NCI-H187 treated with DMSO at 0.1 percent for 48 hours (cell line): ENCODE results near the gene LHFPL6.

Experiments used
- DNase-seq: peaks from one replicate; lab custom pipeline; 2025; lab: John Stamatoyannopoulos, UW

LHFPL6 gene

GRCh38 chr13:39512687-39513086, 90.3 kb downstream of the LHFPL6 start:
- no peak for DNase-seq

GRCh38 chr13:39510316-39510695, 92.7 kb downstream of the LHFPL6 start:
- DNase-seq, result no peak

DNA sequence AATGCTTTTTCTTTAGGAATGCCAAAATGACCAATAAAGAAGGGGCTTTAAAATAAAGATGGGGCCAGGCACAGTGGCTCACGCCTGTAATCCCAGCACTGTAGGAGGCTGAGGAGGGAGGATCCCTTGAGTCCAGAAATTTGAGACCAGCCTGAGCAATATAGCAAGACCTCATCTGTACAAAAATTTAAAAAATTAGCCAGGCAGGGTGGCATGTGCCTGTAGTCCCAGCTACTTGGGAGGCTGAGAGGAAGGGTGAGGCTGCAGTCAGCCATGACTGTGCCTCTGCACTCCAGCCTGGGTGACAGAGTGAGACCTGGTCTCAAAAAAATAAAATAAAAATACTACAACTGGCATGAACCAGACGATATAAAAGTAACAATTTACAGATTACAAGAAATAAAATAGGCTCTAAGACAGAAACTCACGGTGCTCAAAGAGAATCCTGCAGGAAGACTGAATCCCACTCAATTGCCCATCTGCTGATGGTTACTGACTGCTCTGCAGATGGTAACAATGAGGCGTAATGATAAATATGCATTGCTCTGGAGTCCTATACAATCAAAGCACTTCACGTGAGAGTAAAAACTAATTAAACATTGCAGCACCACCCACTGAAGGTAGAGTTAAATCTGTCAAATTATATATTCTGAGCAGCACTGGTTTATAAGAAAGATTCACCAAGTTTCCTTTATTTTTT, 93.2 kb downstream of the LHFPL6 start:
- no peak for DNase-seq

DNA sequence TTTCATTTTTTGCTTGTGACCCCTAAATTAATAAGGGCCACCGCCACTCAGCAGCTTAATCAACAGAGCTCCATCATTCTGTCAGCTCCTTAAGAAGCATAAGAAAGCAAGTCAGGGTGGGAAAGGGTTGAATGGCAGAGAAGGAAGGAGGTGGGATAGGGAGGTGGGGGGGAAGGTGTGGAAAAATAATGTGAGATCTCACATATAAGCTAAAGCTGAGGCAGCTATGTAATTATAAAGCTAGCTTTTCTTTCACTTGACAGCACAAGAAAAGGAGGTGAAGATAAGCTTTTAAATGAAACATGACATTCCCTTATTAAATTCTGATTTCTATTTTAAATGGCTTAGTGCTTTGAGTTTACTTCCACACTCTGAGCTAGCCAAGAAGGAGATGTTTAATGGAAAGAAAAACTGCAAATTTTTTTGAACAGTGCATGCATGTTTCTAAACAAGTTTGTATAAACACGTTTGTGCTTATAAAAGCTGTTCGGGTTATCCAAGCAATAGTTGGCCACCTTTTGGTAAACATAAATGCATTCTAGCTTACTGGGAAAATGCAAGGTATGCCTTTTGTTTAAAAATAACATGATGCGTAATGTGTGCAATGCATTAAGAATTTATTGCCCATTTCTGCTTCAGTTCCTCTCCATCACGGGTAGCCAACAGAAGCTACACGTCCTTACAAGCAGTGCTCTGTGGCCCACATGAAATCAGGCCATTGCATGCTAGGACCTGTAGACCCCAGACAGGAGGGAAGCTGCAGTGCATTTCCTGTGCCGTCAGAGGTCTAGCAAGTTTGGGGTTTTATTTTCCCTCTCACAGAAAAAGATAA, 96.2 kb downstream of the LHFPL6 start:
- no peak for DNase-seq

DNA sequence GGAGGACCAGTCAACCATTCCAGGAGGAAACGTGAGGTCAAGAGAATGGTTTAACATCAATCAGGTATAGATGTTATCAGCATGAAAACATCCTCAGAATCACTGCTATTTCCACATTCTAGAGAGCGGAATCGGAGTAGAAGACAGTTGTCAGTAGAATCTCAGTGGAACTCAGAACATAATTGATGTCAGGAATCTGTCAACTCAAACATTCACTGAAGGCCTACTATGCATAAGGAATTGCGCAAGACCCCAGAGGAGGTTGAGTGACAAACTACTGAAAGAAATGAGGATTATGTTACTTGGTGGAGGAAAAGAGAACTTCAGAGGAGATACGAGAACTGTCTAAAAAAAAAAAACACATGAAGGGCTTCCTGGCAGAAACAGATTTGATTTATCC, 97.8 kb downstream of the LHFPL6 start:
- no peak for DNase-seq

DNA sequence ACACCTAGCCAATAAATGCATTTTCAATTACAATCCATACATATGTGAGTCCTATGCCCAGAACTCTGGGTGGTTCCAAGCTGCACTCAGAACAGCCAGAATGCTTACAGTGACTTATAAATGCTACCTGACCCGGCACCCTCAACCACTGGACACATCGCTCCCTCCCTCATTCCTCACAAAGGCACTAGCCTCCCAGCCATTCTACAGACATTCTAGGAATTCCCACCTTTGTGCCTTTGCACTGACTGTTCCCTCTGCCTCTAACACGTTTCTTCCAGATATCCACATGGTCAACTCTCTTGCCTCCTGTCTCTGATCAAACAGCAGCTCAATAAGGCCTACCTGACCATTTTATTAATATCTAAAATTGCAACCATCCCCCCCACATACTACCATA, 99.9 kb downstream of the LHFPL6 start:
- no peak for DNase-seq

DNA sequence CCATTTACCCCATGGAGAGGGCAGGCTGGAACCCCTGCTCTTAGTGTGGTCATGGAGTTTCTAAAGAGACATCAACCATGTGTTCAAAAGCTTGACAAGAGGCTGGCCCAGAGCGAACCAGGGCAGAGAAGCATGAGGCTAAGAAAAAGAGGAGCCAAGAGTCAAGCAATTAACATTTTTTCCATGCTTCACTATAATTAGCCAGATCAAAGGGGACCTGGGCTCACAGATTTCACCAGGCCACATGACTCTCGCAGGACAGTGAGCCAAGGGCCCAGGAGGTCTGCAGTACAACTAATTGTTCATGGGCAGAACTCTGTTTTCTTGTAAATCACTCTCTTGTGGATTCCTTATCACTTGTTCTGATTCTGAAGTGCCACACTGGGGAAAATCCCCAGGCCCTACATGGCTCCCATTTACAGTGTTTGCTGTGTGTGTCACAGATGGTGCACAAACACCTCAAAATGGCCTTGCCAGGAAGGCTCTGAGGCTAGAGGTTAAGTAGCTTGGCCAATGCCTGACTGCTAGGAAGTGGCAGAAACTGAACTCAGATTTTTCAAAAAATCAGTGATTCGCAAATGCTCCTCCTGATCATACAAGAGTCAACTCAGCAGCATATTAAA, 101.2 kb downstream of the LHFPL6 start:
- no peak for DNase-seq

- no peak for DNase-seq
Measured at GRCh38 chr13:39499604-39500003, 103.4 kb downstream of the LHFPL6 start.

- DNase-seq, result no peak
Measured at GRCh38 chr13:39498471-39499114, 104.4 kb downstream of the LHFPL6 start.

DNA sequence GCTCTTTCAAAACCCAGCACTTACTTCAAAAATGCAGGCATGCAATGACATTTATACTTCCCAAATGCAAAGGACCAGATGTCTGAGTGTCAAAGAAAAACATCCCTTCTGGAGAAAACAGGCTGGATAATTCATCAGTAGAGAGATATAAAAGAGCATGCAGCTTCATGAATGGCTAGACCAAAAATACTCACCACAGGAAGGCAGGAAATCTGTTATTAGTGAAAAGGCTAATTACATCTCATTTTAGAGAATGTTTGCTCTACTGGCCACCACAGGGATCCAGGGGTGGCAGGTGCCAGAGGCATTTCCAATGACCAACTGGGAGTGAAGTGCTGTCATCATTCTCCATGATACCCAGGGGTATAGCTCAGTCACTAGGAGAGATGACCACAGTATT, 106.5 kb downstream of the LHFPL6 start:
- no peak for DNase-seq

DNA sequence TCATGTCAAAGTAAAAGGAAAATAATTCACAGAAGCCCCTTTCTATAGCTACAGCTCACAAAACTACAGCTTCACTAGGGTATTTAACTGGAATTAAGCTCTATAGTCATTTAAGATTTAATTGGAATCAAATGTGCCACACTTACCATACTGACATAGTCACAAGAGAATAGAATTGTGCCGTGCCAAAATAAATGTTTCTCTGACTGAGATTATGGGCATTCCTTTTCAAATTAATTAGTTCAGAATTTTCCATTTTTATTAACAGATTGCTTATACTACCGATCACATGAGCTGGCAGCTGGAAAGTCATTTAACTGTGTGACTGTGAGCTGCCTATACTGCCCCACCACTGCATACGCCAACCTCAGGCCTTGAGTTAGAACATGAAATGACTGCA, 108.4 kb downstream of the LHFPL6 start:
- no peak for DNase-seq

DNA sequence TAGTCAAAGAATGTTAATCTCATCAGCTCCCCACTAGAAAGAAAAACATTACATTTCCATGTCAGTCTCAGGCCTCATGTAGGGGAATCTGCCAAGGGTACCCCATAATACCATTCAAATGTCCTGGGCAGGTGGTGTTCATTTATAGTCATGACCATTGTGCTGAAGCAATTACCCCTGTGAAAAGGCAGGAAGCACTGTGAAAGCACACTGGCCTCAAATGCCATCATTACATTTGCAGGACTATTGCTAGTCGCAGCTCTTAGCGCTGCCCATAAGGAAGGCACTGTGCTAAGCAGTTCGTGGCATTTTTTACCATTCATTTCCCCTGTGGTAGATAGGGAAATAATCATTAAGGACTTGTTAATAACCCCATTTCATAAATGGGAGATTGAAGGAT, 109.0 kb downstream of the LHFPL6 start:
- DNase-seq, result no peak

DNA sequence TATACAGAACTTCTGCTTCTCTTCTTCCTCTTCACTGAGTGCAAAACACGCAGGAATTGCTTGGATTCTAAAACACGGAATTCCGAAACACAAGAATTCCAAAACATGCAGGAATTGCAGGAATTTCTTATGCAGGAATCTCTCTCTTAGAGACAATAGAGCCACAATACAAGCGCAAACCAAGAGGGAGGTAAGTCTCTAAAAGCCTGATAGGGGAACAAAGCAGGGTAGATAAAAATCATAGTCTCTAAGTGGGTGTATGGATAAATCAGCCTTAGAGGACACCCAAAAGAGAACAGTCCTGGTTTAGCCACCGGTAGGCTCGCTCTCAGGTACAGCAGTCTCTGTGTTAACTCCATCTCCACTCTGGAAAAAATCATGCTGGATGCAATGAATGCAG, 112.9 kb downstream of the LHFPL6 start:
- no peak for DNase-seq

GRCh38 chr13:39486758-39487157, 116.2 kb downstream of the LHFPL6 start:
- DNase-seq, result no peak

- no peak for DNase-seq
Measured at GRCh38 chr13:39485314-39485700, 117.7 kb downstream of the LHFPL6 start.

- DNase-seq, result no peak
Measured at GRCh38 chr13:39484506-39485313, 118.3 kb downstream of the LHFPL6 start.

DNA sequence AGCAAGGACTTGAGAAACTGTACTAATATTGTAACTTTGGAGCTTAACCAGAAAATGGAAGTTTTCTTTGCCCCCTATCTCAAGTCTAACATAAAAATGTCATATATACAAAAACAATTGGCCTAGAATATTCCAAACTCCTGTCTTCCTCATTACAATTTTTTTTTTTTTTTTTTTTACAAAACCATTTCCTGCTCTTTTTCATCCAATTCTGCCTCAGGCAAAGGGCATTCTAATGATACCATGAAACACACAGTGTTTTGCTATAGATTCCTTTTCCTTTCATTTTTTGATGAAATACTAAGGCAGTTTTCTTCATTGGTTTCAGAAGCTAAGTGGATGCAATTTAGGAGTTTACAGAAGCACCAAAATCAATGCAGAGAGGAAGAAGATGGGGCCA, 119.7 kb downstream of the LHFPL6 start:
- DNase-seq, result no peak

- no peak for DNase-seq
Measured at GRCh38 chr13:39481491-39481890, 121.5 kb downstream of the LHFPL6 start.

- DNase-seq, result no peak
Measured at GRCh38 chr13:39474600-39474999, 128.4 kb downstream of the LHFPL6 start.

DNA sequence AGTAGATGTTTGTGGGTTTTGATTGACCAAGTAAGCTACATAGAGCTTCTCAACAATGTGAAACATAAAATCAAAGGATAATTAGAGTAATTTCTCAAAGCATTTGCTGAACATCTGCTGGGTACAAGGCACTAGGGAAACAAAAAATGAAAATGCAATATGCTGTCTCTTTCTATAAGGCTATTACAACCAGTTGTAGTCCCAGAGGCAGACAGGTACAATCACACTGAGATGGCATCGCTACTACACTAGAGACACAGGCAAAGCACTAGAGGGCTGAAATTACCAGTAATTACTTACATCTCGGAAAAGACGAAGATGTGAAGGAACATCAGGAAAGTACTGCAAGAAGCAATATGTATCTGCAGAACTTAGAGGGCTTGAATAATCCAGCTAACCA, 133.3 kb downstream of the LHFPL6 start:
- no peak for DNase-seq

DNA sequence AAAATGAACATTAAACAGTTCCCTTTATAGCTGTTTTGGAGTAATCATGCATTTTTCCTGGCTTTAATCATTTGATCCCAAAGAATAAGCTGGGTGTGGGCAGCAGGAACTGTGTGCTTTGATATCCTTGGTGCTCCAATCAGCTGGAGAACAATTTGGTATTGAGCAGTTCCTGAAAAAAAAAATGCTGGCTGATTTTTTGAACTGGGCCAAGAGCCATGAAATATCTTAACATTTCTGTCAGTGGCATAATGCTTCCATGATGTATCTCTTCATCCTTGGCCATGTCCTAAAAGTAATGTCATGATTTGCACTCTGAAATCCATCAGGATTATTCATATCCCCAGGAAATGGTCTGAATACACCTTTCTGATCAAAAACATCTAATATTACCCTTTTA, 134.7 kb downstream of the LHFPL6 start:
- DNase-seq, result no peak

DNA sequence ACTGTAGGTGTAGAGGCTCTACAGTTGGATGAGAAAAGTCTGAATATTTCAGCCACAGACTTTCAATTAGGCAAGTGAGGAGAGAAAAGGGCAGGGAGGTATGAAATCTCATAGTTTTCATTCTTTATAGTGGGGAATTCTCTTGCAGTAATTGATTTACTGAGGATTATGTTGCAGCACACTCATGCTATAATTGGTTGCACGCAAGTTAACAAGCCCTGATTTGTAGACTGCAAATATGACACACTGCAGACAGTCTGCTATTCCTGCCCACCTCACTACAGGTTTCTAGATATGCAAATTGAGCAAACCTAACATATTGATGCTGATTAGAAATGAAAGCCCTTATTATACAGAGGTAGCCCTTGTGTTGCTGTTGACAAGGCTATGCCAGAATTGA, 139.4 kb downstream of the LHFPL6 start:
- no peak for DNase-seq
